Measurements from ENCODE around the gene SPON2. TPM values are rescaled to one million over a fixed set of nuclear protein-coding genes. Genes with fewer than 3 reads are reported as not detected.
A peak's percentile ranks its signal among the peaks of the same experiment; 100 is the strongest.

The SPON2 gene
- total RNA-seq, 1 donor = 38.7 TPM

- peak overlapping the region; percentile 79 for H2AFZ ChIP-seq (ENCODE audit: low read length)
These were observed 19.7 kb upstream of the SPON2 start for GRCh38 chr4:1192091-1192492.

DNA sequence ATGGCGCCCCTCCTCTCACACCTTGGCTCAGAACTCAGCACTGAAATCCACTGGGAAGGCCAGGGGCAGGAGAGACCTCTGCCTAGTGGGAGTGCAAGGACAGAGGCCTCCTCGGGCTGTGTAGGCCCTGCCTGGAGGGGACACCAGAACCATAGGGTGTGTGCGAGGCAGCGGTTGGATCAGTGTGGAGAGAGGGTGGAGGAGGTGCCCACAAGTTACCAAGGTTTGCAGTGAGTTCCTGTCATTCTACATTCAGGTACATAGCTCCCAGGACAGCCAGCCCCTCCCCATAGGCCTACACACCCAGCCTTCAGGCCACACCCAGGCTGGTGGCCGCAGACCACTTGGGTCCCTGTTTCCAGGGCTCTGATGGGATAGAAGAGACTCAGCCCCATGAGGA lies 19.2 kb upstream of the SPON2 start:
- H3K79me2 ChIP-seq (ENCODE audit: insufficient read depth, low read length) = no peaks in the 10 kb centered on the region
- TF ChIP-seq, protein P1, sequence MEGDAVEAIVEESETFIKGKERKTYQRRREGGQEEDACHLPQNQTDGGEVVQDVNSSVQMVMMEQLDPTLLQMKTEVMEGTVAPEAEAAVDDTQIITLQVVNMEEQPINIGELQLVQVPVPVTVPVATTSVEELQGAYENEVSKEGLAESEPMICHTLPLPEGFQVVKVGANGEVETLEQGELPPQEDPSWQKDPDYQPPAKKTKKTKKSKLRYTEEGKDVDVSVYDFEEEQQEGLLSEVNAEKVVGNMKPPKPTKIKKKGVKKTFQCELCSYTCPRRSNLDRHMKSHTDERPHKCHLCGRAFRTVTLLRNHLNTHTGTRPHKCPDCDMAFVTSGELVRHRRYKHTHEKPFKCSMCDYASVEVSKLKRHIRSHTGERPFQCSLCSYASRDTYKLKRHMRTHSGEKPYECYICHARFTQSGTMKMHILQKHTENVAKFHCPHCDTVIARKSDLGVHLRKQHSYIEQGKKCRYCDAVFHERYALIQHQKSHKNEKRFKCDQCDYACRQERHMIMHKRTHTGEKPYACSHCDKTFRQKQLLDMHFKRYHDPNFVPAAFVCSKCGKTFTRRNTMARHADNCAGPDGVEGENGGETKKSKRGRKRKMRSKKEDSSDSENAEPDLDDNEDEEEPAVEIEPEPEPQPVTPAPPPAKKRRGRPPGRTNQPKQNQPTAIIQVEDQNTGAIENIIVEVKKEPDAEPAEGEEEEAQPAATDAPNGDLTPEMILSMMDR (IDR thresholded peaks at IDR 0.05; ENCODE audit: extremely low read depth, low read depth, low read length) = no peak
- H2AFZ ChIP-seq (ENCODE audit: low read length) = peak overlapping the region; percentile 17
- no peaks in the 10 kb centered on the region for H3K9me3 ChIP-seq (ENCODE audit: low read depth, low read length)
- H3K4me3 ChIP-seq (ENCODE audit: insufficient read depth, low read length) = no peak overlapping the region
- no peak for DNase-seq (ENCODE audit: insufficient read length, low spot score, missing footprints)
- peak overlapping the region; percentile 75 for H3K4me2 ChIP-seq (ENCODE audit: insufficient read depth, low read length)
- peaks cover 28% of the 10 kb centered on the region for H3K4me1 ChIP-seq (ENCODE audit: insufficient read depth, low read length)
- no peaks in the 10 kb centered on the region for H4K20me1 ChIP-seq (ENCODE audit: insufficient read depth, low read length)
- H3K36me3 ChIP-seq (ENCODE audit: insufficient read depth, low read length) = no peaks in the 10 kb centered on the region
- H3K27ac ChIP-seq (ENCODE audit: low read depth, low read length) = peak overlapping the region; percentile 85
- no peaks in the 10 kb centered on the region for H3K27me3 ChIP-seq (ENCODE audit: insufficient read depth, low read length)

More at GRCh38 chr4:1192091-1192492, 19.7 kb upstream of the SPON2 start:
- TF ChIP-seq, protein P1 (IDR thresholded peaks at IDR 0.05; ENCODE audit: extremely low read depth, low read depth, low read length) = no peak
- Histone ChIP-seq H3K36me3 (ENCODE audit: insufficient read depth, low read length) (no peaks in the 10 kb centered on the region), H3K4me3 (ENCODE audit: insufficient read depth, low read length) (peak overlapping the region; percentile 36), H4K20me1 (ENCODE audit: insufficient read depth, low read length) (no peaks in the 10 kb centered on the region), H3K9me3 (ENCODE audit: low read depth, low read length) (no peaks in the 10 kb centered on the region), H3K4me1 (ENCODE audit: insufficient read depth, low read length) (peaks cover 28% of the 10 kb centered on the region), H3K79me2 (ENCODE audit: insufficient read depth, low read length) (no peaks in the 10 kb centered on the region), H3K27me3 (ENCODE audit: insufficient read depth, low read length) (no peaks in the 10 kb centered on the region), H3K4me2 (ENCODE audit: insufficient read depth, low read length) (peak overlapping the region; percentile 75), H3K27ac (ENCODE audit: low read depth, low read length) (peak overlapping the region; percentile 85)
- DNase-seq (ENCODE audit: insufficient read length, low spot score, missing footprints) = peak; percentile 100

DNA sequence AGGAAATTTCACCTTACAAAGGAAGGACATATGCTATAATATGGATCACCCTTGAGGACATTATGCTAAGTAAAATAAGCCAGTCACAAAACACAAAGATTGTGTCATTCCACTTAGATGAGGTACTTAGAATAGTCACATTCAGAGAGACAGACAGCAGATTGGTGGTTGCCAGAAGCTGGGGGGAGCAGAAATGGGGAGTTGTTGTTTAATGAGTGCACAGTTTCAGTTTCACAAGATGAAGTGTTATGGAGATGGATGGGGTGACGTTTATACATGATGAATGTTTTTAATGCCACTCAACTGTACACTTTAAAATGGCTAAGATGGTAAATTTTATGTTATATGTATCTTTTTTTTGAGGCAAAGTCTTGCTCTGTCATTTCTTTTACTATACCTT lies 14.8 kb upstream of the SPON2 start:
- H3K9me3 ChIP-seq (ENCODE audit: low read depth, low read length) = no peaks in the 10 kb centered on the region
- no peaks in the 10 kb centered on the region for H4K20me1 ChIP-seq (ENCODE audit: insufficient read depth, low read length)
- no peak overlapping the region for H2AFZ ChIP-seq (ENCODE audit: low read length)
- H3K36me3 ChIP-seq (ENCODE audit: insufficient read depth, low read length) = no peaks in the 10 kb centered on the region
- H3K4me2 ChIP-seq (ENCODE audit: insufficient read depth, low read length) = no peak overlapping the region
- H3K79me2 ChIP-seq (ENCODE audit: insufficient read depth, low read length) = no peaks in the 10 kb centered on the region
- peaks cover 14% of the 10 kb centered on the region for H3K4me1 ChIP-seq (ENCODE audit: insufficient read depth, low read length)
- TF ChIP-seq, protein P1 (IDR thresholded peaks at IDR 0.05; ENCODE audit: extremely low read depth, low read depth, low read length) = no peak
- no peaks in the 10 kb centered on the region for H3K27me3 ChIP-seq (ENCODE audit: insufficient read depth, low read length)
- no peak overlapping the region for H3K27ac ChIP-seq (ENCODE audit: low read depth, low read length)
- no peak overlapping the region for H3K4me3 ChIP-seq (ENCODE audit: insufficient read depth, low read length)
- DNase-seq (ENCODE audit: insufficient read length, low spot score, missing footprints) = peak; percentile 14

DNA sequence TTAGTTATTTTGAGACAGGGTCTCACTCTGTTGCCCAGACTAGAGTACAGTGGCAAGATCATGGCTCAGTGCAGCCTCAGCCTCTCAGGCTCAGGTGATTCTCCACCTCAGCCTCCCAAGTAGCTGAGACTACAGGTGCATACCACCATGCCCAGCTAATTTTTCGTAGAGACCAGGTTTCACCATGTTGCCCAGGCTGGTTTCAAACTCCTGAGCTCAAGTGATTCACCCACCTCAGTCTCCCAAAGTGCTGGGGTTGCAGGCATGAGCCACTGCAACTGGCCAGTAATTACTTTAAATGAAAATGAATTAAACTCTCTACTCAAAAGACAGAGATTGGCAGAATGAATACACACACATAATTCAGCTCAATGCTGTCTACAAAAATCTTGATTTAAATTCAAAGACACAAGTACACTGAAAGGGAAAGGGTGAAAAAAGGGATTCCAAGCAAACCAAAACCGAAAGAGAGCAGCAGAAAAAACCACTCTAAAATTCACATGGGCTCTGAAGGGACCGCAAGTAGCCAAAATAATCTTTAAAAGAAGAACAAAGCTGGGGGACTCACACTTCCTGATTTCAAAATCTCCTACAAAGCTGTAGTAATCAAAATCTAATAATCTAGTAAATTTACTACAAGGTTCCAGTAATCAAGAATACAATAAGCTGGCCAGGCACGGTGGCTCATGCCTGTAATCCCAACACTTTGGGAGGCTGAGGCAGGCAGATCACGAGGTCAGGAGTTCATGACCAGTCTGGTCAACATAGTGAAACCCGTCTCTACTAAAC lies 11.8 kb upstream of the SPON2 start:
- H3K4me1 ChIP-seq (ENCODE audit: insufficient read depth, low read length) = peaks cover 8% of the 10 kb centered on the region
- no peak overlapping the region for H3K27ac ChIP-seq (ENCODE audit: low read depth, low read length)
- H3K27me3 ChIP-seq (ENCODE audit: insufficient read depth, low read length) = no peaks in the 10 kb centered on the region
- H3K36me3 ChIP-seq (ENCODE audit: insufficient read depth, low read length) = no peaks in the 10 kb centered on the region
- peak overlapping the region; percentile 20 for H3K4me3 ChIP-seq (ENCODE audit: insufficient read depth, low read length)
- TF ChIP-seq, protein P1 (IDR thresholded peaks at IDR 0.05; ENCODE audit: extremely low read depth, low read depth, low read length) = no peak
- peak overlapping the region; percentile 42 for H2AFZ ChIP-seq (ENCODE audit: low read length)
- peaks cover 3% of the 10 kb centered on the region for H3K9me3 ChIP-seq (ENCODE audit: low read depth, low read length)
- no peaks in the 10 kb centered on the region for H3K79me2 ChIP-seq (ENCODE audit: insufficient read depth, low read length)
- peak overlapping the region; percentile 37 for H3K4me2 ChIP-seq (ENCODE audit: insufficient read depth, low read length)
- no peaks in the 10 kb centered on the region for H4K20me1 ChIP-seq (ENCODE audit: insufficient read depth, low read length)
- peak; percentile 58 for DNase-seq (ENCODE audit: insufficient read length, low spot score, missing footprints)
